Measurements from ENCODE around the gene TPM2.

Gene TPM2

DNA sequence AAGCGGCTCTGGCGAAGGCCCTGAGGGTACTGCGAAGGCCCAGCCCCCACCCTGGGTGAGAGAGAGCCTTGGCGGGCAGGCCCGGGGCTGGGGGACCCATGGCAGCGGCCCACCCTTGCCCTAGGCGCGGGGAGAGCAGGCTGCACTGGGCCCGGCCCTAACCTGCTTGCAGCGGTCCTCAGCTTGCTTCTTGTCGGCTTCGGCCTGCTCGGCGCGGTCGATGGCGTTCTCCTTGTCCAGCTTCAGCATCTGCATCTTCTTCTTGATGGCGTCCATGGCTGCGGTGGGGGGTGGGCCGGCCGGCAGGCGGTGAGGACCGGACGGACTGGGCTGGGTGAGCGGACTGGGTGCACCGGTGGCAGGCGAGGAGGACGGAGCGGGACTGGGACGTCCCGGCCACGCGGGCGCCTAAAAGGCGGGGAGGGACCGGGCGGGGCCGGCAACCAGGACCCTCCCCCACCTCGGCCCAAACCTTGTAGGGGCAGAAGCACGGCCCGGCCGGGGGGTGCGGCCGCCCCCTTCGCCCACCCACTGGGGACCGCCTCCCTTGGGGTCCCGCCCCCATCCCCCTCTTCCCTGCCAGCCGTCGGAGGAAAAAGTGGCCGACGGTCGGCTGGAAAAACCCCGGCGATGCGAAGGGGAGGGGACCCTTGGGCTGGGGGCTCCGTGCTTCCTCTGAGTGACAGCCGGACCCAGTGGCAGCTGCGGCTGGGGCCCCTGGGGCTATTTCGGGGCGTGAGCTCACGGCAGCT, at the start of gene TPM2:
TPM2 (minus strand) TSS at position 384 of the 752 bp plus-strand sequence; CDS start at position 276, 108 bp downstream.
- DNase-seq (ENCODE audit: low read depth) = no peak

DNA sequence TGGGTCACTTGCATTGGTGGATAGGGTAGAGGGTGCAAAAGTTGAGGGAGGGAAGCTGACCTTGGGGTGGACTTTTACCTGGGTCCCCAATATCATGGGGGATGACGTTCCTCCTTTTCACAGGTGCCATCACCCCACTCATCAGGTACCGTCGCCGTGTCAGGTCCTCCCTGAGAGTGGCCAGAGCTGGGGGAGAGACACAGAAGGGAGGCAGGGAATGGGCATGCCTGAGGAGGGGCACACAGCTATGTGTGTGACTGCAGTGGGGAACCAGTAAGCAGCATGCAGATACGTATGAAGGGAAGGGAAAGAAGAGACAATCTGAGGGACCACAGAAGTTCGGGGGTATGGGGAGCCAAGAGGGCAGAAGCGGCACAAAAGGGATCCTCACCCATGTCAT, 49.2 kb upstream of the TPM2 start:
- DNase-seq (ENCODE audit: low read depth) = no peak

DNA sequence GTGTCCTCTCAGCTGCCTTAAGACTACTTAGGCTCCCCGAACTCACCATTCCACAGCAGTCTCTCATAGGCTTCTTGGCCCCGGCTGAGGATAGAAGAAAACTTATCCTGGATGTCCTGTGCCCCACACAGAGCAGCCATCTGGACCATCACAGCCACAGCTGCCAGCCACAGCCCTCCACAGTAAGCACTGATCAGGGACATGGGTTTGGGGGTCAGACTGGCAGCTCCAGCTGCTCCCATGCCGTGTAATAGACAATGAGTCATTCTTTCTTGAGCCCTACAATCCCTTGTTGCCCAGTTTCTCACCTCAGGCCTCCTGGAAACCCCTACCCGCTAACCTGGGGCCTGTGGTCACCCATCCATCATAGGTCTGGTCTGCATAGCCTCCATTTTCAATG, 48.5 kb upstream of the TPM2 start:
- DNase-seq (ENCODE audit: low read depth) = no peak

DNA sequence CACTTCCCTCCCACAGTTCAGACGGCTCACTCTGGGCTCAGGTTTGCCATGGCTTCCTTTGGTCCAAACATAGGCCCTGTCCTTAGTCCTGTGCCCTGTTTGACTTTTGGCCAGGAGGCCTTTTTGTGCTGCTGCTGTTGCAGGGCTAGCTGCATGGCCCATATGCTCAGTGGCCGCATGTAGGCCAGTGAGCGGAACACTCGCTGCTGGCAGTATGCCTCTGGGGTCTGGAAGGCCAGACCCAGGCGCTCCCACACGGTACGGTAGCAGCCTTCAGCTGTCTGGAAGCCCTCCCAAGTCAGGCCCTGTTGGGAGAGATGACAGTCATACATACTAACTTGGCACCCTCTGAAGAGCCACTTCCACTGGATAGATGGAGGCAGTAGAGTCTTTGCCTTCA, 47.4 kb upstream of the TPM2 start:
- DNase-seq (ENCODE audit: low read depth) = no peak

DNA sequence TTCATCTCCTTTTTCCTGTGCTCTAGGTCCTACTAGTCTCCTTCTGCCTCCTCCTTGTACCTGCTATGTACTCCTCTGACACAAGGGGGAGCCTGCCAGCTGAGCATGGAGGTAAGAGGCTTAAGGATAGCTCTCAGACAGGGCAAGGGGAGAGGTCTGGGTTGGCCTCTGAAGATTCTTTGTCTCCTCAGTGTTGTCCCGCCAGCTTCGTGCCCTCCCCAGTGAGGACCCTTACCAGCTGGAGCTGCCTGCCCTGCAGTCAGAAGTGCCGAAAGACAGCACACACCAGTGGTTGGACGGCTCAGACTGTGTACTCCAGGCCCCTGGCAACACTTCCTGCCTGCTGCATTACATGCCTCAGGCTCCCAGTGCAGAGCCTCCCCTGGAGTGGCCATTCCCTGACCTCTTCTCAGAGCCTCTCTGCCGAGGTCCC, 46.5 kb upstream of the TPM2 start:
- peak; percentile 56 for DNase-seq (ENCODE audit: low read depth)

DNA sequence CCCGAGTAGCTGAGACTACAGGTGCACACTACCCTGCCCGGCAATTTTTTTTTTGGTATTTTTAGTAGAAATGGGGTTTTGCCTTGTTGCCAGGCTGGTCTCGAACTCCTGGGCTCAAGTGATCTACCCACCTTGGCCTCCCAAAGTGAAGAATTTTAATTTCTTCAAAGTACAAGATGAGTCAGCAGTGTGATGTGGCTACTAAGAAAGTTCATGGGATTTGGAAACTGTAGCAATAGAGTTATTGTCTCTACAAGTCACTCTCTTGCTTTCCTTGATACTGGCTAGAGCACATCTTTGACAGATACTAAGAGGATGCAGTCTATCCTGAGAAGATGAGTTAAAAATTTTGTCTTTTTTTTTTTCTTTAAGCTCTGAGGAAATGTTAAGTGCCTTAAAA, 44.4 kb upstream of the TPM2 start:
- DNase-seq (ENCODE audit: low read depth) = no peak

DNA sequence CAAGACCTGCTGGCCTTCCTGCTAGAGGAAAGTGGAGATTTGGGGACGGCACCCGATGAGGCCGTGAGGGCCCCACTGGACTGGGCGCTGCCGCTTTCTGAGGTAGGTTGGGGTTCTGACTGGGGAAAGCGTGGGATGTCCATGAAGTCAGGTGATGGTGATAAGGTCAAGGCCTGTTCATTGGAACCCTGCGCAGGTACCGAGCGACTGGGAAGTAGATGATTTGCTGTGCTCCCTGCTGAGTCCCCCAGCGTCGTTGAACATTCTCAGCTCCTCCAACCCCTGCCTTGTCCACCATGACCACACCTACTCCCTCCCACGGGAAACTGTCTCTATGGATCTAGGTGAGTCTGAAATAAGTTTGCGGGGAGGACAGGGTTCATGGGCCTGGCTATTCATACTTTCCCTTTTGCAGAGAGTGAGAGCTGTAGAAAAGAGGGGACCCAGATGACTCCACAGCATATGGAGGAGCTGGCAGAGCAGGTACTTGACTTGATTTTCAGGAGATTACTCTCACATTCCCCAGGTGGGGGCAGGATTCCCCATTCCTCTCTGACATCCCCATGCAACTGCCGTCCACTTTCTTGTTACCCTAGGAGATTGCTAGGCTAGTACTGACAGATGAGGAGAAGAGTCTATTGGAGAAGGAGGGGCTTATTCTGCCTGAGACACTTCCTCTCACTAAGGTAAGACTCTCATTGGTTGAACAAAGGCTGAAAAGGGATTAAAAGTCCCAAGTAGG, 43.2 kb upstream of the TPM2 start:
- no peak for DNase-seq (ENCODE audit: low read depth)

DNA sequence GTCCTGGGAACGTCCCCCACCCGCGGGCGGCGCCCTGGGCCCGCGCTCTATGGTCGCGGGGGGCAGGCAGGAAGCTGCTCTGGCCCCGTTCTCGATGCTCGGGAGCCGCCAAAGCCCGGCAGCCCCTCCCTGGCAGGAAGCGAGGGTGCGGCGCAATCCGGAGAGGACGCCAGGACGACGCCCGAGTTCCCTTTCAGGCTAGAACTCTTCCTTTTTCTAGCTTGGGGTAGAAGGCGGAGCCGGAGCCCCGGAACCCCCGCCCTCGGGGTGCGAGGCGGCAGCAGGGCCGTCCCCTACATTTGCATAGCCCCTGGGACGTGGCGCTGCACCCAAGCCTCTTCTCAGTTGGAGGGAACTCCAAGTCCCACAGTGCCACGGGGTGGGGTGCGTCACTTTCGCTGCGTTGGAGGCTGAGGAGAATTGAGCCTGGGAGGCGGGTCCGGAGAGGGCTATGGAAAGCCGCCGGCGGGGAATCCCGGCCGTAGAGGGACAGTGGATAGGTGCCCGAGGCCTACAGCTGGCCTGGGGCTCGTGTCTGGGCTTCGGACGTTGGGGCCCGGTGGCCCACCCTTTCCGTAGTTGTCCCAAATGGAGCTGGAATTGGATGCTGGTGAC, 42.6 kb upstream of the TPM2 start, which contains the start of the genes CREB3 and TLN1:
CREB3 (plus strand) TSS at position 482 of the 615 bp plus-strand sequence; CDS start at position 589, 107 bp downstream.
TLN1 (minus strand) TSS at position 11 of the 615 bp plus-strand sequence. CDS start 6,501 bp downstream, outside the sequence.
- peak; percentile 95 for DNase-seq (ENCODE audit: low read depth)

DNA sequence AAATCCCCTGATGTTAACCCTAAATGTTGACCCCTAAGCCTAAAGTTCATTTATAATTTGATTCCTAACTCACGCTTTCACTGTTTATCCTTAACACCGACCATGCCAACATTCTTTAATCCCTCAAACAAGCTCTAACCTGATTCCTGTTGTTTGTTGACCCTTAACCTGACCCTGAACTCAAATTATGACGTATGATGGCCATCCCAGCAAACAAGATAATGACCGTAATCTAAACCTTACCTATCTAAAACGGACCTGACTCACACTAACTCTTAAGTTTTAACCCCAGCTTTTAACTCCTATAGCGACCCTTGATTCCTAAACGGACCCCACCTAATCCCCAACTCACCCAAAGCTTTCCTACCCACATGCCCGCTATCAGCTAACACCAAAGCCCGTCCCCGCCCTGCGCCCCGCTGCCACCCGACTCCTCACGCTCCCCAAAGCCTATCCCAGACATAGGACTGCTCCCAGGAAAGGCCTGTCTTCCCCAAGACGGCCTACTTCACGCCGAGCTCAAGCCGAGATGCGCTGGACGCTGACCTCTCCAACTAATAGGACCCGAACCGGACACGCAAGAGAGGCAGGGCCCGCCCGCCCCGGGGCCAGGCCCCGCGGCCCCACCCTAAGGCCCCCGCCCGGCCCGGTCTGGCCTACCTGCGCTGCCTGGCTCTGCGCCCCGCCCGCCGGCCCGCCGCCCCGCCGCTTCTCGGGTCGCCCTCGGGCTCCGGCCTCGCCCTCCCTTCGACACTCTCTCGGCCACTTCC, 41.9 kb upstream of the TPM2 start:
- DNase-seq (ENCODE audit: low read depth) = no peak

DNA sequence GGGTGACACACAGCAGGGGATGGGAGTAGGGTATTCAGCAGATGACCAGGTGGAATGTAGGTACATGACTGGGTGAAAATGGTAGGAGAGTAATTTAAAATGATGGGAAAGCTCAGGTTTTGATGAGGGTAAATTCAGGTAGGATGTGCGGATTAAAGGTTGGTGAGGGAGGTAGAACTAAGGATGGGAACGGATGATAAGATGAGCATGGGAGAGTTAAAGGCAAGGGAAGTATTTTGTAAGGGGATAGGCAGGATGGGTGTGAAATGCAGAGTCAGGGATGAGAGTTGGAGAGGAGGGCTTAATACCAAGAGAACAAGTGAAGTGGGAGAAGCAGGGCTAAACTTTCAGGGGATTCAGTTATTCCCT, 40.7 kb upstream of the TPM2 start:
- no peak for DNase-seq (ENCODE audit: low read depth)

DNA sequence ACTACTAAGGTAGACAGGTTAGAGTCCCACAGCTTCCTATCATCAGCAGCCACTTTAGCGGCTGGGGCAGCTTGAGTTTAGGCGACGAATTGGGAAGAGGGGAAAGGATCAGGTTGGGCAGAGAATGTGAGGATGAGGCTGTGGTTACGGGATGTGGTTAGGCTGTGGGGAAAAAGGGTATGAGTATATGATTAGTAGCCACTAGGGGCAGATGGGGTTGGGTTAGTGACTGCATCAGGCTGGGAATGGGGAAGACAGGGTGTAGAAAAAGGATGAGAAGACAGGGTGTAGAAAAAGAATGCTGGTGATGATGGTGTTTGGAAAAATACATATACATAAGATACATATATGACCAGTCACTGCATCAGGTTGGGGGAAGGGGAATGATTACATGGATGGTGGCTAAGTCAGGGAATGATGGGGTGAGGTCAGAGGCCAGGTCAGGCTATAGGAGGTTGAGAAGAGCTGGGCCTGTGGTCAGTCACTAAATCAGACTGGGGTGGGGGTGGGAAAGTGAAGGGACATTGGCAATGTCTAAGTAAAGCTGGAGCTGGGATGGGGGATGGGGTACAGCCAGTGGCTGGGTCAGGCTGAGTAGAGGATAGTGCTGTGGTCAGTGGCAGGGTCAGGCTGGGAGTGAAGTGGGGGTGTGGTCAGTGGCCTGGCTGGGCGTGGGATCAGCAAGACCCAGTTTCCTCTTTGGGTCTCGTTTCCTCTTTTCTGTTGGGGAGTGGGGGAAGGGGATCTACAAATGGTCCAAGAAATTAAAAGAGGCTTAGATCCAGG, 40.2 kb upstream of the TPM2 start:
- DNase-seq (ENCODE audit: low read depth) = no peak

DNA sequence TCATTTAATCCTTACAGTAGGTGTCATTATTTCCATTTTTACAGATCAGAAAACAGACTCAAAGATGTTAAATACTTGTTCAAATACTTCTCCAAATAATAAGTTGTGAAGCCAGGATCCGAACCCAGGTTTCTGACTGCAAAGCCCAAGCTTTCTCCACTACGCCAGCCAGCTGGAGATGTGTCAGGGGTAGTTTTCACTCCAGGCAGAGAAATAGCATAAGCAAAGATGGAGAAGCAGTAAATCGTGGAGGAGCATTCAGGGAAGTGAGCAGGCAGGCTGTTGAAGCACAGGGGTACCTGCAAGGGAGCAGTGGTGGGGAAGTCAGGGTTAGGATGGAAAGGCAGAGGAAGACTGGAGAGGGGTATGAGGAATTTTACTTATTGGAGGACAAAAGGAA, 39.4 kb upstream of the TPM2 start:
- DNase-seq (ENCODE audit: low read depth) = no peak

DNA sequence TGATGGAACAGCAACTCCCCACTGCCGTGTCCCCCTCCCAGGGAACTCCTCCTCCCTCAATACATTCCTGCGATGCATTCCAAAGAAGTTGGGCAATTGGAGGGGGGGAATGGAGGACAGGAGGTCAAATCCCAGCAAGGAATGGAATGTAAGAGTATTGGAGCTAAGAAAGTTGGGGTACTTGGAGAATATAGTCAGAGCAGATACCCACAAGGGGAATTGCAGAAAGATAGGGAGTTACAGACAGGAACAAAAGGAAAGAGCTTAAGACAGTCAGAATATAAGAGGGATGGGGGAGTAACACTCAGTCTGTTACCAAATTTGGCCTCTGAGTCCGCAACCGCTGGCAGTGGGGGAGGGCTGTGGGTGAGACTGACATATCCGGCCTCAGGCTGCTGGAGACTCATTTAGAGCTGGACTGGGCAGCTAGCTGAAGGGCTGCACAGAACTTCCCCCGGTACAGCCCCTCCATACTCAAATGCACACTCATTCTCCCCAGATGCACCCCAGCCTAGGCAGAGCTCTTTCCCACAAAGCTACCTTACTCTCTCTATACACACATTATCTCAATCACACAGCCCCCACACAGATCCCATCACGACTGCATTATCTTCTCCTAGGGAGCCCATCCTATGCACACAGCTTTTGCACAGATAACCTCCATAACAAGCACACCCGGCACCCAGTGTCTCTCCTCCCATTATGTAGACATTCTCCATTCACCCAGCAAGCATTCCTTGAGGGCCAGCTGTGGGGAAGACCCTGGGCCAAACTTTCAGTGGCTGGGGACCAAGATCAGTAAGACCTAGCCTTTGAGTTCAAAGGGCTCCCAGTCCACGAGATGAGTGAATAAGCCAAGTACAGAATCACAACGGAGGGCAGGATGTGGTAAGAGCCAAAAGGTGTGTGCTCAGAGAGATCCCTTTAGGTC, 38.6 kb upstream of the TPM2 start:
- DNase-seq (ENCODE audit: low read depth) = no peak

DNA sequence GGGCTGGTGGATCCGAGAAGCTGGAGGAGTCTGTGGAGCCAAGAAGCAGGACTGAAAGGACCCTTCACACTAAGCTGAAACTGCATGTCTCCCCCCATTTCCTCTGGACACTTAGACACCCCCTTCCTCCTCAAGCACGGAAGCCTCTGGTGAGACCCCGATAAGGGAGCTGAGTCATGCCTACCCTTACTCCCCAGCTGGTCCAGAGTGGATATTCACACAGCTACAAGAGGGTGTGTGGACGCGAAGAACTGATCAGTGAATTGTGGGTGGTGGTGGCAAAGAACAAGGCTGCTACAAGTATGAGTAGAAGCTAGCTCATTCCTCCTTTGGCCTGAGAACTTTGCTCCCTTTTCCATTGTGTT, 37.9 kb upstream of the TPM2 start:
- no peak for DNase-seq (ENCODE audit: low read depth)

DNA sequence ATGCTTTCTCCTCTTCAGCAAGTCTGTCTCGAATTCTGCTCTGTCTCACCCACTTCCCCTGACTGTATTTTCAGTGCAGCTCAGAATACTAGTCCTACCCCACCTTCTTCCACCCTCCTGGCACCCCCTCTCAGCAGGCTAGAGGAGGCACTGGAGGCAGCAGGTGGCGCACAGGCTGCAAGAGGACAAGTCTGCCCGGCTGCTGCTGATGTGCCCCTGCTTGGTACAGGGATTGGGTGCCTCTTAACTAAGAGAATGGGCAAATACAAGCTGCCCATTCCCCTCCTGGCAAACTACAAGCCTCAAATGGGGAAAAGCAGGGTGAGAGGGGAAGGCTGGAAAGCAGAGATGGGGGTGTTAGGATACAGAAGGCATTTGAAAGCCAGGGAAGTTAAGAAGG, 37.2 kb upstream of the TPM2 start:
- DNase-seq (ENCODE audit: low read depth) = peak; percentile 26

DNA sequence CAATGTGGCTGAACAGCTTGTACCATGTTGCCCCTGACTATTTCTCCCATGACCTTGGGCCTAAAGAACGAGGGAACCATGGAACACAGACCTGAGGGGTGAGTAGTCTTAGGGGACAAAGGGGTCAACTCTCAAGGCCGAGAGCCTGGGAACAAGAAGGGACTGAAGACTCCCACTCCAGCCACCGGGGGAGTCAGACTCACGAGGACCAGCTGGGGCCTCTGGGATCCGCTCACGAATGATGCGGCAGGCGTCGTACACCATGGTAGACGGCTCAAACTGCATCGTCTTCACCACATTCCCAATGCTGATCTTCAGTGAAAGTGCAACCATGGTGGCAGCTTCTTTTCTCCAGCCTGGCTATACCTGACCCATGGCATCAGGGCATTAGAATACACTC, 35.6 kb upstream of the TPM2 start:
- no peak for DNase-seq (ENCODE audit: low read depth)

DNA sequence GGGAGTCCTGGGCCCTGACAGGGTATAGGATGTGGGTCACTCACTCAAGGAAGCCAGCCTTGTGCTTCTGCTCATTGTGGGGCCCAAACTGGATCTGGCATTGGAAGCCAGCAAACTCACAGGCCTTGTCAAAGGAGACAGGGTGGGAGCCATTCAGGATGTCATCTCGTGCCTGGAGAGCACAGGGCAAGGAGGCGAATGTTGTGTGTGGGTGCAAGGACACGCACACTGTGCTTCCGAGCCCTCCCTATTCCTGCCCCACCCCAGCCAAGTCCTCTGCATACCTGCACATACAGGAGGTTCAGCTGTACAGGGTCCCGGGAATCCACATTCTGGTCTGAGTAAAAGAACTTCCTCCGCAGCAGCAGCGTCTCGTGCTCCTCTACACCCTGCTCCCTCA, 34.2 kb upstream of the TPM2 start:
- no peak for DNase-seq (ENCODE audit: low read depth)

DNA sequence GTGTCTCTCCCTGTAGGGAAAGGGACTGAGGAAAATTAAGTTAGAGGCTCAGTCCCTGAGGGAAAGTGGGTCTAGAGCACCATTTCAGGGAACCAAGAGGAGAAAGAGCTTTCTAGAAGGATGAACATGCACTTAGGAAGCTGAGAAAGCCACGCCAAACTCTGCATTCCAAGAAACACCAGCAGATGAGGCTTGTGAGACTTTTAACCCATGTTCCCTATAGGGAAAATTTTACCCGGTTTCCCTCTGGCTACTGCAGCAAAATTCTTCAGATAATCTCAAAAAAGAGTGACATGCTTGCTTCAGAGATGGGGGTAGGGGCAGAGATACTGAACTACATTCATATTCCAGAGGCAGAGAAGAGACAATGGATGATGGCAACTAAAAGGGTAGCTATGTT, 33.7 kb upstream of the TPM2 start:
- DNase-seq (ENCODE audit: low read depth) = no peak

DNA sequence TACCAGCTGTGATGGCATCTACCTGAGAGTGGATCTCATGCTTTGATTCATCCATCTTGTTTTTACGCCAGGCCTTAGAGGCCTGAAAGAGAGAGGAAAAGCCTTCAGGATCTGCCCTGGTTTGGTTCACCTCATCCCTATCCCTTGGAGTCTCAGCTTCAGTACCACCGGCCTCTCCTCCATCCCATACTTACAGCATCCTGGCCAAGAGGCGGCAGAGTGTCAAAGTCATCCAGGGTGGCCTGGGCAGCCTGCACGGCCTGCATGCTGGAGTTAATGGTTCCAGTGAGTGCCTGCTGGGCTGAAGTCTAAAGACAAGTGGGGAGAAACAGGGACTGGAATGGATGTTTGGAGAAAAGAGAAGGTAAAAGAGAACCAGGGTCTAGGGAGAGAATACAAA, 29.8 kb upstream of the TPM2 start:
- DNase-seq (ENCODE audit: low read depth) = no peak

Data from activated gamma-delta T cell treated with anti-CD3 and anti-CD28 coated beads, Interleukin-2, amount 50 U/mL, for 16 hours (primary cell).